A549 (cell line): ENCODE results near the gene SLC1A1. TPM values are rescaled to one million over a fixed set of nuclear protein-coding genes. Genes with fewer than 3 reads are reported as not detected.
A peak's percentile ranks its signal among the peaks of the same experiment; 100 is the strongest.

Source experiments
- ATAC-seq, 2 experiments: fragments of 200-7000 bp in 1 of 2; fragments of >200 bp in 1 of 2; cut with Nextera tagmentation in 1 of 2; cut with Tn5 transposase in 1 of 2; 3 replicates each; pipeline versions ENCODE4 v1.8.0 to v1.9.1; 2018 to 2020; ENCODE audit warnings: mild to moderate bottlenecking in 1 of 2, moderate library complexity in 1 of 2
- CTCF ChIA-PET: fragments of 300-600 bp; sonication (Branson Sonifier 250); formaldehyde crosslinking; extraction: SDS; loops from one replicate; lab custom pipeline; 2021; ENCODE audit warnings: antibody characterized with exemption, inconsistent platforms; lab: Yijun Ruan, JAX
- POLR2A ChIA-PET: fragments of 350-600 bp; formaldehyde crosslinking; extraction: SDS; loops from one replicate; lab custom pipeline; 2021; ENCODE audit warnings: antibody characterized with exemption, inconsistent platforms; lab: Yijun Ruan, JAX
- DNase-seq, 2 experiments: peaks; one replicate each; pipeline versions ENCODE4 v3.0.0 to v3.0.0-alpha.2; 2011 to 2016; ENCODE audit warnings: low read depth in 1 of 2, low spot score in 1 of 2
- FAIRE-seq: peaks from 2 replicates; lab custom pipeline; 2011; peaks lifted over from hg19 to GRCh38; lab: Jason Lieb, UNC
- H3K27ac ChIP-seq, 2 experiments: fragments of >200 bp; sonication (Bioruptor Twin); formaldehyde crosslinking; 3 replicates each; pipeline ENCODE4 v1.5.1; 2016 to 2017
- H3K4me1 ChIP-seq: fragments of >200 bp; sonication (Bioruptor Twin); formaldehyde crosslinking; 3 replicates; pipeline ENCODE4 v1.6.1; 2016
- H3K4me2 ChIP-seq: fragments of >200 bp; sonication (Bioruptor Twin); formaldehyde crosslinking; 3 replicates; pipeline ENCODE4 v1.6.1; 2016
- H3K4me3 ChIP-seq: fragments of >200 bp; sonication (Bioruptor Twin); formaldehyde crosslinking; 3 replicates; pipeline ENCODE4 v1.5.1; 2016
- H3K9me3 ChIP-seq: fragments of >200 bp; sonication (Bioruptor Twin); formaldehyde crosslinking; 3 replicates; pipeline ENCODE4 v1.6.1; 2016
- BCL3 ChIP-seq: fragments of >200 bp; sonication (Bioruptor Twin); formaldehyde crosslinking; IDR thresholded peaks from 3 replicates; pipeline ENCODE4 v1.6.1; 2016
- BHLHE40 ChIP-seq: IDR thresholded peaks from 2 replicates; pipeline ENCODE4 v1.6.1; 2012; ENCODE audit warnings: low read depth, low read length, inconsistent platforms
- CBX2 ChIP-seq: fragments of 200-600 bp; sonication (generic); IDR thresholded peaks from 2 replicates; pipeline ENCODE4 v1.6.1; 2016; ENCODE audit warnings: low read depth, mild to moderate bottlenecking, borderline replicate concordance
- CBX8 ChIP-seq: fragments of 200-600 bp; sonication (generic); IDR thresholded peaks from 2 replicates; pipeline ENCODE4 v1.6.1; 2016
- CHD2 ChIP-seq: fragments of 150-350 bp; IDR thresholded peaks from 2 replicates; pipeline ENCODE4 v1.6.1; 2014; ENCODE audit warnings: low read length; ENCODE audit not compliant: partially characterized antibody
- E2F6 ChIP-seq: IDR thresholded peaks from 2 replicates; pipeline ENCODE4 v1.6.1; 2012; ENCODE audit warnings: low read depth, borderline replicate concordance
- EHF ChIP-seq: fragments of 250-450 bp; sonication (Bioruptor Pico); IDR thresholded peaks from 2 replicates; pipeline ENCODE4 v1.5.0; 2020; ENCODE audit warnings: mild to moderate bottlenecking
- EHMT2 ChIP-seq: fragments of 200-600 bp; sonication (generic); IDR thresholded peaks from 2 replicates; pipeline ENCODE4 v1.6.1; 2016; ENCODE audit warnings: antibody characterized with exemption, low read depth, mild to moderate bottlenecking, moderate library complexity
- ESRRA ChIP-seq: fragments of 150-350 bp; IDR thresholded peaks from 2 replicates; pipeline ENCODE4 v1.6.1; 2014; ENCODE audit warnings: mild to moderate bottlenecking, low read length, borderline replicate concordance
- FOSL2 ChIP-seq, 2 experiments: fragments of 450-650 bp in 1 of 2; fragments of >200 bp in 1 of 2; sonication (Bioruptor Twin) in 1 of 2; formaldehyde crosslinking; IDR thresholded peaks; 2 replicates each; pipeline versions ENCODE4 v1.5.0 to v1.6.1; 2016 to 2020; ENCODE audit warnings: mild to moderate bottlenecking in 1 of 2, moderate library complexity in 1 of 2
- HDAC2 ChIP-seq: fragments of 200-600 bp; sonication (generic); IDR thresholded peaks from 2 replicates; pipeline ENCODE4 v1.6.1; 2016
- HES2 ChIP-seq: fragments of >200 bp; sonication (Bioruptor Twin); formaldehyde crosslinking; IDR thresholded peaks from 2 replicates; pipeline ENCODE4 v1.6.1; 2016
- HMGXB4 ChIP-seq: fragments of 250-450 bp; sonication (Bioruptor Pico); IDR thresholded peaks from 2 replicates; pipeline ENCODE4 v1.5.0; 2021; ENCODE audit warnings: mild to moderate bottlenecking, moderate library complexity, borderline replicate concordance
- HOXA7 ChIP-seq: fragments of 250-450 bp; sonication (Bioruptor Pico); IDR thresholded peaks from 2 replicates; pipeline ENCODE4 v1.5.0; 2020; ENCODE audit warnings: mild to moderate bottlenecking, moderate library complexity
- JUN ChIP-seq, 2 experiments: fragments of >200 bp; sonication (Bioruptor Twin); formaldehyde crosslinking; IDR thresholded peaks; 2 replicates in 1 of 2; 3 replicates in 1 of 2; pipeline ENCODE4 v1.6.1; 2016 to 2017
- KDM5A ChIP-seq: fragments of 200-600 bp; sonication (generic); IDR thresholded peaks from 2 replicates; pipeline ENCODE4 v1.6.1; 2016; ENCODE audit warnings: antibody characterized with exemption, mild to moderate bottlenecking
- MAX ChIP-seq: IDR thresholded peaks from 2 replicates; pipeline ENCODE4 v1.6.1; 2012
- NPAS2 ChIP-seq: fragments of 250-450 bp; sonication (Bioruptor Pico); IDR thresholded peaks from 2 replicates; pipeline ENCODE4 v1.8.0; 2022; ENCODE audit warnings: mild to moderate bottlenecking, moderate library complexity, borderline replicate concordance
- PBX3 ChIP-seq: IDR thresholded peaks from 2 replicates; pipeline ENCODE4 v1.6.1; 2012
- PHF8 ChIP-seq: fragments of 200-600 bp; sonication (generic); IDR thresholded peaks from 2 replicates; pipeline ENCODE4 v1.6.1; 2016; ENCODE audit warnings: low read depth, mild to moderate bottlenecking, antibody characterized with exemption, moderate library complexity, borderline replicate concordance
- RARB ChIP-seq: fragments of 250-450 bp; sonication (Bioruptor Pico); IDR thresholded peaks from 2 replicates; pipeline ENCODE4 v1.8.0; 2021; ENCODE audit warnings: mild to moderate bottlenecking, moderate library complexity
- SREBF2 ChIP-seq: fragments of 450-650 bp; IDR thresholded peaks from 2 replicates; pipeline ENCODE4 v1.6.1; 2014; ENCODE audit warnings: mild to moderate bottlenecking, moderate library complexity
- TP53 ChIP-seq: fragments of 250-450 bp; sonication (Bioruptor Pico); IDR thresholded peaks from 2 replicates; pipeline ENCODE4 v1.5.0; 2021; ENCODE audit warnings: mild to moderate bottlenecking, moderate library complexity
- ZC3H11A ChIP-seq: fragments of 450-650 bp; IDR thresholded peaks from 2 replicates; pipeline ENCODE4 v1.6.1; 2014; ENCODE audit warnings: antibody characterized with exemption, mild to moderate bottlenecking
- ZNF302 ChIP-seq: fragments of 250-450 bp; sonication (Bioruptor Pico); IDR thresholded peaks from 2 replicates; pipeline ENCODE4 v1.9.0; 2021; ENCODE audit warnings: inconsistent platforms, mild to moderate bottlenecking, moderate library complexity
- ZSCAN20 ChIP-seq: fragments of 250-450 bp; sonication (Bioruptor Pico); IDR thresholded peaks from 2 replicates; pipeline ENCODE4 v1.8.0; 2022; ENCODE audit warnings: mild to moderate bottlenecking, moderate library complexity
- WGBS: methylation state at CpG from one replicate; pipeline ENCODE4 v1.1.6; 2017; ENCODE audit errors: missing lambda C conversion rate; 5-methylcytosine and 5-hydroxymethylcytosine counted together
- polyA plus RNA-seq, 4 experiments: library from polyadenylated mRNA; depleted of rRNA in 3 of 4; stranded (reverse); fragments of >200 nt; fragmentation: RNase III in 1 of 4; extraction: RNeasy Plus Mini Kit Qiagen cat#74134 plus additional on column Dnase treatment in 1 of 4; gene quantifications; 2 replicates in 3 of 4; 3 replicates in 1 of 4; pipeline ENCODE4 v1.2.3, GENCODE V29; 2011 to 2017

SLC1A1 gene
- polyA plus RNA-seq, 2 of the 4 experiments (the other 2 are of a cell fraction): 0.66 to 1.3 TPM

- DNase-seq (no peak), FAIRE-seq (no peak), ATAC-seq (no peak)
- Histone ChIP-seq H3K4me2 (no peak overlapping the region), H3K9me3 (no peaks in the 10 kb centered on the region), H3K4me3 (no peak overlapping the region), H3K4me1 (no peaks in the 10 kb centered on the region), H3K27ac (no peak overlapping the region)
- ChIA-PET POLR2A (no interaction called here), CTCF (no interaction called here)
- TF ChIP-seq BHLHE40: no peak
- no peak for TF ChIP-seq RARB (CRISPR knock-in tag)
- no peak for TF ChIP-seq EHMT2
- TF ChIP-seq ZC3H11A: no peak
- no peak for TF ChIP-seq ESRRA
- TF ChIP-seq TP53 (CRISPR knock-in tag): no peak
- no peak for TF ChIP-seq CBX2
- TF ChIP-seq ZSCAN20 (CRISPR knock-in tag): no peak
- no peak for TF ChIP-seq PHF8
- TF ChIP-seq KDM5A: no peak
- no peak for TF ChIP-seq HES2
- TF ChIP-seq EHF: no peak
- TF ChIP-seq NPAS2 (CRISPR knock-in tag): no peak
- no peak for TF ChIP-seq CHD2
- TF ChIP-seq BCL3: no peak
- no peak for TF ChIP-seq E2F6
- TF ChIP-seq CBX8: no peak
- no peak for TF ChIP-seq HDAC2
- WGBS: 0% methylated on average over 1 of the region's 1 CpG
Observed at GRCh38 chr9:4497395-4497794, 7.1 kb downstream of the SLC1A1 start.

GRCh38 chr9:4497855-4498254, 7.6 kb downstream of the SLC1A1 start:
- Histone ChIP-seq H3K4me3 (no peak overlapping the region), H3K9me3 (no peaks in the 10 kb centered on the region), H3K4me1 (no peaks in the 10 kb centered on the region), H3K4me2 (no peak overlapping the region)
- DNase-seq (peak in 1 of 2 experiments; percentile 19), ATAC-seq (peak in 1 of 2 experiments; percentile 46; a peak in 1 of 6 replicates)
- CTCF ChIA-PET: no interaction called here
- POLR2A ChIA-PET: no interaction called here
- TF ChIP-seq HMGXB4 (CRISPR knock-in tag) (no peak), HDAC2 (no peak), EHF (no peak)
- TF ChIP-seq, all 56 proteins: peak for 0
- H3K27ac ChIP-seq: no peak overlapping the region
- 61% methylated on average over 1 of the region's 1 CpG for WGBS
- no peak for FAIRE-seq

GRCh38 chr9:4499917-4500316, 9.6 kb downstream of the SLC1A1 start:
- CTCF ChIA-PET: no interaction called here
- WGBS: 82% methylated on average over 7 of the region's 7 CpGs

More at GRCh38 chr9:4499917-4500316, 9.6 kb downstream of the SLC1A1 start:
- Histone ChIP-seq H3K27ac (no peak overlapping the region), H3K4me2 (no peak overlapping the region), H3K4me1 (no peaks in the 10 kb centered on the region), H3K9me3 (no peaks in the 10 kb centered on the region), H3K4me3 (no peak overlapping the region)
- TF ChIP-seq HOXA7 (CRISPR knock-in tag): no peak
- TF ChIP-seq KDM5A: no peak
- no peak for TF ChIP-seq PBX3
- TF ChIP-seq EHMT2: no peak
- no peak for TF ChIP-seq ZNF302
- TF ChIP-seq TP53 (CRISPR knock-in tag): no peak
- TF ChIP-seq BCL3: no peak
- no peak for TF ChIP-seq PHF8
- no peak for TF ChIP-seq JUN (IDR thresholded peaks at IDR 0.05)
- no peak for TF ChIP-seq FOSL2 (IDR thresholded peaks at IDR 0.05)
- TF ChIP-seq FOSL2 (CRISPR knock-in tag; IDR thresholded peaks at IDR 0.05): no peak
- TF ChIP-seq SREBF2: no peak
- no peak for TF ChIP-seq RARB (CRISPR knock-in tag)
- no peak for TF ChIP-seq MAX
- ATAC-seq: no peak
- FAIRE-seq: no peak
- POLR2A ChIA-PET: no interaction called here
- no peak for DNase-seq
